Measurements from ENCODE around the gene TNS3. TPM values are rescaled to one million over a fixed set of nuclear protein-coding genes. Genes with fewer than 3 reads are reported as not detected.
"Not testable (repeated sequence)": the region's sequence is repeated elsewhere in the genome, so short reads cannot be mapped to it uniquely, and the experiment has no call there.

TNS3 gene
- total RNA-seq, 1 experiment from 2014 or later: 135 TPM

DNA sequence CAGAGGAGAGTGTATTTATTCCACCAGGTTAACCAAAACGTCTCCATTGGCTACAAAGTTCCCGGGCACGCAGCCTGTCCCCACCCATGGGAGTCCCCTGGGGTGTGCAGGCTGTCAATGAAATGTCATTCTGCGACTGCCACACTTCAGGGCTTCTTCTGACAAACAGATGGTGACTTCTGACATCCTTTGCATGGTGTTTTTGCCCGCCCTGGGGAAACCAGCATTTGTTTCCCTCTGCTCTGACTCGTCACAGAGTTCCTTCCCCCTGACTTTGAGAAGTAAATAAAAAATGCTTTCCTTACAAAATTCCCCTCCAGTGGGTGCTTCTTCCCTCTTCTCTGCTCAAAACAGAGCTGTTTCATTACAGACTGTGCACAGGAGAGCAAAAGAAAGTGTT, 38.2 kb downstream of the TNS3 start:
- intact Hi-C loops (cut with micrococcal nuclease; ENCODE audit: unreplicated experiment): no loop called here
- Mint-ChIP-seq H3K27ac (ENCODE audit: unreplicated experiment) (no peak overlapping the region), H3K4me3 (ENCODE audit: low read depth, unreplicated experiment) (no peak overlapping the region), H3K27me3 (ENCODE audit: unreplicated experiment) (no peaks in the 10 kb centered on the region), H3K36me3 (ENCODE audit: insufficient read depth, unreplicated experiment) (peaks cover 19% of the 10 kb centered on the region), H3K4me1 (ENCODE audit: low read depth, unreplicated experiment) (peaks cover 46% of the 10 kb centered on the region), H3K9me3 (ENCODE audit: low read depth, unreplicated experiment) (no peaks in the 10 kb centered on the region)
- no peak for TF ChIP-seq CTCF (IDR thresholded peaks at IDR 0.05; ENCODE audit: unreplicated experiment)
- no TSS peak for BruUV-seq (replicated peaks)
- no peak for DNase-seq
- CTCF ChIA-PET: no interaction called here

GRCh38 chr7:47543056-47543455, 38.9 kb downstream of the TNS3 start:
- Mint-ChIP-seq H3K4me3 (ENCODE audit: low read depth, unreplicated experiment) (no peak overlapping the region), H3K9me3 (ENCODE audit: low read depth, unreplicated experiment) (no peaks in the 10 kb centered on the region), H3K27ac (ENCODE audit: unreplicated experiment) (no peak overlapping the region), H3K4me1 (ENCODE audit: low read depth, unreplicated experiment) (peaks cover 46% of the 10 kb centered on the region), H3K27me3 (ENCODE audit: unreplicated experiment) (no peaks in the 10 kb centered on the region), H3K36me3 (ENCODE audit: insufficient read depth, unreplicated experiment) (peaks cover 20% of the 10 kb centered on the region)
- no peak for DNase-seq
- CTCF ChIA-PET: no interaction called here
- intact Hi-C loops (cut with micrococcal nuclease; ENCODE audit: unreplicated experiment): no loop called here
- no TSS peak for BruUV-seq (replicated peaks)
- TF ChIP-seq CTCF (IDR thresholded peaks at IDR 0.05; ENCODE audit: unreplicated experiment): no peak

GRCh38 chr7:47542051-47542450, 39.9 kb downstream of the TNS3 start:
- no peak for TF ChIP-seq CTCF (IDR thresholded peaks at IDR 0.05; ENCODE audit: unreplicated experiment)
- peaks cover 20% of the 10 kb centered on the region for H3K36me3 Mint-ChIP-seq (ENCODE audit: insufficient read depth, unreplicated experiment)
- CTCF ChIA-PET: interaction anchor here (0.6 kb wide), 1 partner anchor 439 kb away, joined by 5 read pairs; no protein-coding TSS in a partner anchor
- H3K9me3 Mint-ChIP-seq (ENCODE audit: low read depth, unreplicated experiment): no peaks in the 10 kb centered on the region
- no peak for DNase-seq
- BruUV-seq (replicated peaks): no TSS peak
- intact Hi-C loops (cut with micrococcal nuclease; ENCODE audit: unreplicated experiment): no loop called here
- H3K27ac Mint-ChIP-seq (ENCODE audit: unreplicated experiment): no peak overlapping the region
- H3K4me1 Mint-ChIP-seq (ENCODE audit: low read depth, unreplicated experiment): peaks cover 44% of the 10 kb centered on the region
- H3K4me3 Mint-ChIP-seq (ENCODE audit: low read depth, unreplicated experiment): no peak overlapping the region
- no peaks in the 10 kb centered on the region for H3K27me3 Mint-ChIP-seq (ENCODE audit: unreplicated experiment)

GRCh38 chr7:47541485-47541884, 40.4 kb downstream of the TNS3 start:
- H3K4me3 Mint-ChIP-seq (ENCODE audit: low read depth, unreplicated experiment); H3K27me3 Mint-ChIP-seq (ENCODE audit: unreplicated experiment); H3K9me3 Mint-ChIP-seq (ENCODE audit: low read depth, unreplicated experiment); H3K27ac Mint-ChIP-seq (ENCODE audit: unreplicated experiment); DNase-seq; BruUV-seq (replicated peaks); CTCF ChIA-PET; intact Hi-C loops (cut with micrococcal nuclease; ENCODE audit: unreplicated experiment): not testable (repeated sequence)
- H3K36me3 Mint-ChIP-seq (ENCODE audit: insufficient read depth, unreplicated experiment): peaks cover 20% of the 10 kb centered on the region
- peaks cover 39% of the 10 kb centered on the region for H3K4me1 Mint-ChIP-seq (ENCODE audit: low read depth, unreplicated experiment)

DNA sequence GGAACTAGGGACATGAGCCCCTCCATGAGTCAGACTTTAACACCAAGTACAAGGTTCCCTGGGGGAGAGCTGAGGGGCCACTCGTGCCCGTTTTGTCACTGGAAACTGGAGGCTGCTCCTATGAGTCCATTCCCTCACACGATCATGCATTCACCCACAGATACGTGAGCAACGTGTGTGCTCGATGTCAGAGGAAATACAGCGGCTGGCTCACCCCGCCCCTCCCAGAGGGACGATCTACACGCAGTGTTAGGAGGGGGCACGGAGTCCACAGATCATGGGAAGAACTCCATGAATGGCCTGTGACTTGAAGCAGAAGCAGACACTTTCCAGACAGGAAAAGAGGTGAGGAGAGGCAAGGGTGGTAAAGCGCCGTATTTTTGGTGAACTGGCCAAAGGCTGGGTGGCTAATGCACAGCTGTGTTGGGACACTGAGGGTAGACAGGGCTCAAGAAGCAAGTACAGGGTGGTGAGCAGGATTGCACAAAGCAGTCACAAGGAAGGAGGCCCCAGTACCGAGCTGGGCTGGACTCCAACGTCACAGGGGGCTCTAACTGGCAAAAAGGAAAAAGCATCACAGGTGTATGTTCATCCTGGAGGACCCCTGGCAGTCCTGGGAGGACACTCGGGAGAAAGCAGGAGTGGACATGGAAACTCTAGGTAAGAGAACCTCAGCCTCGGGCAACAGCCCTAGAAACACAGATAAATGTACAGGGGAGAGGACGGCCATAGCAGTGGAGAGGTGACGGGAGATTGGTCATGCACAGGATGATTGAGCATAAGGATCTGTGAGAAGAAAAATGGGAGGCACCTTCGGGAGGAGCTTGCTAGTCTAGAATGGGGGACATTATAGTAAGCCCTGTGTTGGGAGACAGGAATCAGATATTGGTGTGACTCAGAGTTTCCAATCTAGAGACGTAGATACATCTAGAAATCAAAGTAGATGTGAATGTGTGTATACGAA, 41.2 kb downstream of the TNS3 start:
- TF ChIP-seq CTCF (IDR thresholded peaks at IDR 0.05; ENCODE audit: unreplicated experiment): no peak
- no peaks in the 10 kb centered on the region for H3K9me3 Mint-ChIP-seq (ENCODE audit: low read depth, unreplicated experiment)
- DNase-seq: no peak
- H3K27ac Mint-ChIP-seq (ENCODE audit: unreplicated experiment): peak overlapping the region; percentile 32
- H3K4me3 Mint-ChIP-seq (ENCODE audit: low read depth, unreplicated experiment): no peak overlapping the region
- no TSS peak for BruUV-seq (replicated peaks)
- H3K4me1 Mint-ChIP-seq (ENCODE audit: low read depth, unreplicated experiment): peaks cover 41% of the 10 kb centered on the region
- intact Hi-C loops (cut with micrococcal nuclease; ENCODE audit: unreplicated experiment): no loop called here
- H3K27me3 Mint-ChIP-seq (ENCODE audit: unreplicated experiment): no peaks in the 10 kb centered on the region
- CTCF ChIA-PET: interaction anchor here (0.5 kb wide), 2 partner anchors 106 to 170 kb away, joined by 4 to 5 read pairs; no protein-coding TSS in a partner anchor
- peaks cover 20% of the 10 kb centered on the region for H3K36me3 Mint-ChIP-seq (ENCODE audit: insufficient read depth, unreplicated experiment)
